ENCODE data around the gene SLC1A5. TPM values are rescaled to one million over a fixed set of nuclear protein-coding genes. Genes with fewer than 3 reads are reported as not detected.

SLC1A5 gene
- total RNA-seq, 1 experiment from 2014 or later: 512 TPM

- peaks cover 6% of the 10 kb centered on the region for H3K36me3 ChIP-seq (ENCODE audit: control insufficient read depth, insufficient read depth, low read length)
- Mint-ChIP-seq H3K4me1 (ENCODE audit: low read depth, unreplicated experiment) (no peaks in the 10 kb centered on the region), H3K27ac (ENCODE audit: unreplicated experiment) (peak overlapping the region; percentile 20), H3K9me3 (ENCODE audit: unreplicated experiment) (no peaks in the 10 kb centered on the region), H3K4me3 (ENCODE audit: unreplicated experiment) (no peak overlapping the region), H3K27me3 (ENCODE audit: insufficient read depth, unreplicated experiment) (no peaks in the 10 kb centered on the region), H3K36me3 (ENCODE audit: insufficient read depth, unreplicated experiment) (peaks cover 99% of the 10 kb centered on the region)
- no peaks in the 10 kb centered on the region for H3K27me3 ChIP-seq (replicated peaks; ENCODE audit: control insufficient read depth, insufficient read depth, low read length)
- H3K4me1 ChIP-seq: no peaks in the 10 kb centered on the region
- BruUV-seq (replicated peaks): no TSS peak
- ChIA-PET CTCF (interaction anchor here (1.3 kb wide), 1 partner anchor 9 kb away, joined by 3 read pairs; no protein-coding TSS in a partner anchor), POLR2A (interaction anchor here (0.5 kb wide), 1 partner anchor 95 kb away, joined by 6 read pairs; no protein-coding TSS in a partner anchor)
- TF ChIP-seq CTCF (IDR thresholded peaks at IDR 0.05; ENCODE audit: insufficient read depth in 1 of 2, low read depth in 1 of 2, low read length in 1 of 2, severe bottlenecking in 1 of 2, unreplicated experiment in 1 of 2): no peak
- no peaks in the 10 kb centered on the region for H3K9me3 ChIP-seq
- H3K4me3 ChIP-seq (ENCODE audit: low read depth, low read length): no peak overlapping the region
- intact Hi-C loops (cut with micrococcal nuclease; ENCODE audit: unreplicated experiment): no loop called here
- DNase-seq: peak; percentile 60 to 76
Observed at GRCh38 chr19:46776927-46777911, 11.2 kb downstream of the SLC1A5 start.

GRCh38 chr19:46775642-46776258 lies 12.6 kb downstream of the SLC1A5 start:
- no peak overlapping the region for H3K4me3 ChIP-seq (ENCODE audit: low read depth, low read length)
- peaks cover 6% of the 10 kb centered on the region for H3K36me3 ChIP-seq (ENCODE audit: control insufficient read depth, insufficient read depth, low read length)
- H3K27me3 Mint-ChIP-seq (ENCODE audit: insufficient read depth, unreplicated experiment): no peaks in the 10 kb centered on the region
- POLR2A ChIA-PET: interaction anchor here (0.6 to 1.0 kb wide), 2 partner anchors 9 to 20 kb away, joined by 4 to 11 read pairs; no protein-coding TSS in a partner anchor
- no peaks in the 10 kb centered on the region for H3K9me3 ChIP-seq
- H3K4me1 ChIP-seq: peaks cover 11% of the 10 kb centered on the region
- CTCF ChIA-PET: interaction anchor here (1.3 kb wide), 1 partner anchor 11 kb away, joined by 3 read pairs; no protein-coding TSS in a partner anchor
- H3K27ac Mint-ChIP-seq (ENCODE audit: unreplicated experiment): peak overlapping the region; percentile 49
- H3K36me3 Mint-ChIP-seq (ENCODE audit: insufficient read depth, unreplicated experiment): peaks cover 90% of the 10 kb centered on the region
- BruUV-seq (replicated peaks): no TSS peak
- peaks cover 4% of the 10 kb centered on the region for H3K4me1 Mint-ChIP-seq (ENCODE audit: low read depth, unreplicated experiment)
- H3K4me3 Mint-ChIP-seq (ENCODE audit: unreplicated experiment): no peak overlapping the region
- no peaks in the 10 kb centered on the region for H3K9me3 Mint-ChIP-seq (ENCODE audit: unreplicated experiment)
- no peaks in the 10 kb centered on the region for H3K27me3 ChIP-seq (replicated peaks; ENCODE audit: control insufficient read depth, insufficient read depth, low read length)
- DNase-seq: no peak
- intact Hi-C loops (cut with micrococcal nuclease; ENCODE audit: unreplicated experiment): no loop called here
- no peak for TF ChIP-seq CTCF (IDR thresholded peaks at IDR 0.05; ENCODE audit: insufficient read depth in 1 of 2, low read depth in 1 of 2, low read length in 1 of 2, severe bottlenecking in 1 of 2, unreplicated experiment in 1 of 2)

GRCh38 chr19:46773018-46773399 lies 15.4 kb downstream of the SLC1A5 start:
- CTCF ChIA-PET: no interaction called here
- H3K27me3 Mint-ChIP-seq (ENCODE audit: insufficient read depth, unreplicated experiment): no peaks in the 10 kb centered on the region
- peak overlapping the region; percentile 45 for H3K27ac Mint-ChIP-seq (ENCODE audit: unreplicated experiment)
- peaks cover 63% of the 10 kb centered on the region for H3K36me3 Mint-ChIP-seq (ENCODE audit: insufficient read depth, unreplicated experiment)
- DNase-seq: no peak
- intact Hi-C loops (cut with micrococcal nuclease; ENCODE audit: unreplicated experiment): no loop called here
- Histone ChIP-seq H3K27me3 (replicated peaks; ENCODE audit: control insufficient read depth, insufficient read depth, low read length) (no peaks in the 10 kb centered on the region), H3K4me3 (ENCODE audit: low read depth, low read length) (no peak overlapping the region), H3K36me3 (ENCODE audit: control insufficient read depth, insufficient read depth, low read length) (peaks cover 1% of the 10 kb centered on the region), H3K4me1 (peaks cover 22% of the 10 kb centered on the region), H3K9me3 (no peaks in the 10 kb centered on the region)
- H3K9me3 Mint-ChIP-seq (ENCODE audit: unreplicated experiment): no peaks in the 10 kb centered on the region
- BruUV-seq (replicated peaks): no TSS peak
- TF ChIP-seq CTCF (IDR thresholded peaks at IDR 0.05; ENCODE audit: insufficient read depth in 1 of 2, low read depth in 1 of 2, low read length in 1 of 2, severe bottlenecking in 1 of 2, unreplicated experiment in 1 of 2): no peak
- H3K4me1 Mint-ChIP-seq (ENCODE audit: low read depth, unreplicated experiment): peaks cover 18% of the 10 kb centered on the region
- no peak overlapping the region for H3K4me3 Mint-ChIP-seq (ENCODE audit: unreplicated experiment)
- POLR2A ChIA-PET: interaction anchor here (2.1 kb wide), 1 partner anchor 340 kb away, joined by 7 read pairs; the partner anchor contains the start of gene ZC3H4

All from Caco-2 (cell line).